Measurements from ENCODE around the gene CAPN10.

The CAPN10 gene

DNA sequence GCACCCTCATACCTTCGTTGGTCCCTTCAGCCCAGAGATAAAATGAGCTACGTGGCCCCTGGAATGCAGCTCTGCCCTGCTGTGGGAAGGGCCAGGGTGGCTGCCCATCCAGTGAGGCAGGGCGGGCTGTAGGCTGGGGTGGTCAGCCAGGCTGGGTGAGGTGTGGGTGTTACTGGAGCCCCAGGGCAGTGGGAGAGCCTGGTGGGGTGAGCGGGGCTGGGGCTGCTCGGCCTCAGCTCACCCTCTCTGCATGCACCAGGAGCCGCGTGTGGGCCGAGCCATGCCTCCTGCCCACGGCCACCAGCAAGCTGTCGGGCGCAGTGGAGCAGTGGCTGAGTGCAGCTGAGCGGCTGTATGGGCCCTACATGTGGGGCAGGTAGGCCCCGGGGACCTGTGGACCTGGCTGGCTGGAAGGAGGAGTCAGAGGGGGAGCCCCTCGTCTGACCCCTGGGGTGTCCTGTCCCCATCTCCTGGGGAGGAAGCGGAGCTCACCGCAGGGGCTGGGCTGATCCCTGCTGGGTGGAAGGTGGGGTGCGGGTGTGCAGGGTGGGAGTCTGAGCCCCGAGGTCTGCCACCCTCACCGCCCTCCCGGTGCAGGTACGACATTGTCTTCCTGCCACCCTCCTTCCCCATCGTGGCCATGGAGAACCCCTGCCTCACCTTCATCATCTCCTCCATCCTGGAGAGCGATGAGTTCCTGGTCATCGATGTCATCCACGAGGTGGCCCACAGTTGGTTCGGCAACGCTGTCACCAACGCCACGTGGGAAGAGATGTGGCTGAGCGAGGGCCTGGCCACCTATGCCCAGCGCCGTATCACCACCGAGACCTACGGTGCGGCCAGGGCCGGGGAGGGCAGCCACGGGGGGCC is 12.8 kb upstream of the CAPN10 start:
- TF ChIP-seq, protein P1, sequence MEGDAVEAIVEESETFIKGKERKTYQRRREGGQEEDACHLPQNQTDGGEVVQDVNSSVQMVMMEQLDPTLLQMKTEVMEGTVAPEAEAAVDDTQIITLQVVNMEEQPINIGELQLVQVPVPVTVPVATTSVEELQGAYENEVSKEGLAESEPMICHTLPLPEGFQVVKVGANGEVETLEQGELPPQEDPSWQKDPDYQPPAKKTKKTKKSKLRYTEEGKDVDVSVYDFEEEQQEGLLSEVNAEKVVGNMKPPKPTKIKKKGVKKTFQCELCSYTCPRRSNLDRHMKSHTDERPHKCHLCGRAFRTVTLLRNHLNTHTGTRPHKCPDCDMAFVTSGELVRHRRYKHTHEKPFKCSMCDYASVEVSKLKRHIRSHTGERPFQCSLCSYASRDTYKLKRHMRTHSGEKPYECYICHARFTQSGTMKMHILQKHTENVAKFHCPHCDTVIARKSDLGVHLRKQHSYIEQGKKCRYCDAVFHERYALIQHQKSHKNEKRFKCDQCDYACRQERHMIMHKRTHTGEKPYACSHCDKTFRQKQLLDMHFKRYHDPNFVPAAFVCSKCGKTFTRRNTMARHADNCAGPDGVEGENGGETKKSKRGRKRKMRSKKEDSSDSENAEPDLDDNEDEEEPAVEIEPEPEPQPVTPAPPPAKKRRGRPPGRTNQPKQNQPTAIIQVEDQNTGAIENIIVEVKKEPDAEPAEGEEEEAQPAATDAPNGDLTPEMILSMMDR (IDR thresholded peaks at IDR 0.05; ENCODE audit: low read depth, low read length), result no peak
- H3K4me3 ChIP-seq (ENCODE audit: low read depth, low read length), result no peak overlapping the region

DNA sequence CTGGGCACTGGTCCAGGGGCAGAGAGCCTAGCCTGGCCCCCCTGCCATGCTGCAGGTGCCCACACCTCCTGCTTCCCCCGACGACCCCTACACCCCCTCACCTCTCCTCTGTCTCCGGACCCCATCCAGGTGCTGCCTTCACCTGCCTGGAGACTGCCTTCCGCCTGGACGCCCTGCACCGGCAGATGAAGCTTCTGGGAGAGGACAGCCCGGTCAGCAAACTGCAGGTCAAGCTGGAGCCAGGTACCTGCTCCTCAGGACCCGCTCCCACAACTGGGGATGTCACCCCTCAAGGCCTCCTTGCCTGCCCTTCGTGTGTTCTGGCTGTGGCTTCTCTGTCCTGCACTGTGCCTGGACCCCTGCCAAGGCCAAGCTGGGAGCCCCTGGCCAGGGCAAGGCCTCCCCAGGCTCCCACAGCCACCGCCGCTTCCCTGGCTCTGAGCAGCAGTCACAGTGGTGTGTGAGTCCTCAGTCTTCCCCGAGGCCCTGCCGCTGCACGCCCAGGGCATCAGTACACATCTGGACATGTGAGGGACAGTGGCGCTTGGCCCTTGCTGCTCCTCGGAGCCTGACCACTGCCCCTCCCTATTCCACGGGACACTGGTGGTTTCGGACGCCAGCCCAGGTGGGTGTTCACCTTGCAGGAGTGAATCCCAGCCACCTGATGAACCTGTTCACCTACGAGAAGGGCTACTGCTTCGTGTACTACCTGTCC is 12.0 kb upstream of the CAPN10 start:
- TF ChIP-seq, protein P1 (IDR thresholded peaks at IDR 0.05; ENCODE audit: low read depth, low read length), result no peak
- no peak overlapping the region for H3K4me3 ChIP-seq (ENCODE audit: low read depth, low read length)

DNA sequence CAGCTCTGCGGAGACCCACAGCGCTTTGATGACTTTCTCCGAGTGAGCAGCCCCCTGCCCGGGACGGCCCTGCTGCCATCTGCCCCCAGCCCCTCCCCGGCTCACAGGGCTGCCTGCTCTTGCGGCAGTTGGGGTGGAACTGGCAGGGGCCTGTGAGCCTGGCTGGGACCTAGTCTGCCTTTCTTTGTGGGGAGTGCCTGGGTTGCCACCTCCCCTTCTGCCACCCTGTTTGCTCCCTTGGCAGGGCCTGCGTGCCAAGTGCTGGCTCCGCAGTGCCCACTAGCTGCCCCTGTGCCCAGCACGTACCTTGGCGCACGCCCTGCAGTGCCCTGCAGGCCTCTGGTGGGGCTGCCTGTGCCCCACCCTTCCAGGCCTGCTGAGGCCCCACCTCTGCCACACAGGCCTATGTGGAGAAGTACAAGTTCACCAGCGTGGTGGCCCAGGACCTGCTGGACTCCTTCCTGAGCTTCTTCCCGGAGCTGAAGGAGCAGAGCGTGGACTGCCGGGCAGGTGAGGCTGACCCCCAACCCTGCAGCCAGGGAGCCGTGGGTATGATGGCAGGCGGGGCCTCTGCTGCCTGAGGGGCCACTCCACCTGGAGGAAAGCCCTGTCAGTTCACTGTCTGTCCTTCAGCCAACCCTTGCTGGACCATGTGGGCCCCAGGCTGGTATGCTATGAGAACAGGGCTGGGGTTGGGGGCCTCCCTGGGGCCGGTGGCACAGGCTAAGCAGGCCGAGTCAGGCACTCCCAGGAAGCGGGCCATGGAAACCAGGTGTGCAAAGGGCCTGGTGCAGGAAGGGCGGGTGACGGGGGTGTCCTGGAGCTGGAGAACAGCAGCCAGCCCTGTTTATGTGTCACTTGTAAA is 11.2 kb upstream of the CAPN10 start:
- H3K4me3 ChIP-seq (ENCODE audit: low read depth, low read length), result no peak overlapping the region

DNA sequence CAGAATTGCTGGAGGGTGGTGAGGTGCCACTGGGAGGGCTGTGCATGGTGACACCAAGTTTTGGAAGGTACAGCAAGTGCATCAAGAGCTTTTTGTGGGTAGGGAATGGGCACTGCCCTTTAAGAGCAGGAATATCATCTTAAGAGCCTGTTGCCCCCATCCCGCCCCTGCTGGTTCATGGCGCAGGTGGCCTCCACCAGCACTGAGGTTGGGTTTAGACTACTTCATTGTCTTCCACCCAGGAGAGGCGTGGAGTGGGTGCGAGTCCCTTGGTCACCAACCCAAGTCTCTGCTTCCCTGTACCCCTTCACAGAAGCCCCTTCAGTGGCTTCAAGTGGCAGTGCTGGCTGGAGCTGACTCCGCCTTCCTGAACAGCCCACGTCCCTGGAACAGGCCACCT is 10.5 kb upstream of the CAPN10 start:
- TF ChIP-seq, protein P1 (IDR thresholded peaks at IDR 0.05; ENCODE audit: low read depth, low read length), result no peak
- no peak overlapping the region for H3K4me3 ChIP-seq (ENCODE audit: low read depth, low read length)

More for the DNA sequence above, 11.2 kb upstream of the CAPN10 start:
- TF ChIP-seq, protein P1 (IDR thresholded peaks at IDR 0.05; ENCODE audit: low read depth, low read length), result no peak

DNA sequence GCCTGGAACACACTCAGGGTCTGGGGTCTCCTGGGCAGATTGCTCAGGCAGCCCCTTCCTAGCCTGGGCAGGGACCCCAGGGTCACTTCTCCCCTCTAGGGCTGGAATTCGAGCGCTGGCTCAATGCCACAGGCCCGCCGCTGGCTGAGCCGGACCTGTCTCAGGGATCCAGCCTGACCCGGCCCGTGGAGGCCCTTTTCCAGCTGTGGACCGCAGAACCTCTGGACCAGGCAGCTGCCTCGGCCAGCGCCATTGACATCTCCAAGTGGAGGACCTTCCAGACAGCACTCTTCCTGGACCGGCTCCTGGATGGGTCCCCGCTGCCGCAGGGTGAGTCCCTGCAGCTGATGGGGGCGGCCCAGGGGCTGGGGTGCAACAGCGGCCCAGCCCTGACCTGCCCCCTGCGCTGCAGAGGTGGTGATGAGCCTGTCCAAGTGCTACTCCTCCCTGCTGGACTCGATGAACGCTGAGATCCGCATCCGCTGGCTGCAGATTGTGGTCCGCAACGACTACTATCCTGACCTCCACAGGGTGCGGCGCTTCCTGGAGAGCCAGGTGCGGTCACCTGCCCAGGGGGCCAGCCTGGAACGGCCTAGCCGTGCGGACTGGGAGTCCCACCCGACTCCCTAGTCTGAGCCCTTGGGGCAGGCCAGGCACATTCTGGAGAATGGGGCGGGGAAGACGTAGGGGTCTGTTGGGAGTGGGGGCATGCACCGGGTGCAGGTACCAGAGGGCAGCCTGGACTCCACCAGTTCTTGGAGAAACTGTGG is 9.9 kb upstream of the CAPN10 start:
- no peak overlapping the region for H3K4me3 ChIP-seq (ENCODE audit: low read depth, low read length)
- TF ChIP-seq, protein P1 (IDR thresholded peaks at IDR 0.05; ENCODE audit: low read depth, low read length), result no peak

DNA sequence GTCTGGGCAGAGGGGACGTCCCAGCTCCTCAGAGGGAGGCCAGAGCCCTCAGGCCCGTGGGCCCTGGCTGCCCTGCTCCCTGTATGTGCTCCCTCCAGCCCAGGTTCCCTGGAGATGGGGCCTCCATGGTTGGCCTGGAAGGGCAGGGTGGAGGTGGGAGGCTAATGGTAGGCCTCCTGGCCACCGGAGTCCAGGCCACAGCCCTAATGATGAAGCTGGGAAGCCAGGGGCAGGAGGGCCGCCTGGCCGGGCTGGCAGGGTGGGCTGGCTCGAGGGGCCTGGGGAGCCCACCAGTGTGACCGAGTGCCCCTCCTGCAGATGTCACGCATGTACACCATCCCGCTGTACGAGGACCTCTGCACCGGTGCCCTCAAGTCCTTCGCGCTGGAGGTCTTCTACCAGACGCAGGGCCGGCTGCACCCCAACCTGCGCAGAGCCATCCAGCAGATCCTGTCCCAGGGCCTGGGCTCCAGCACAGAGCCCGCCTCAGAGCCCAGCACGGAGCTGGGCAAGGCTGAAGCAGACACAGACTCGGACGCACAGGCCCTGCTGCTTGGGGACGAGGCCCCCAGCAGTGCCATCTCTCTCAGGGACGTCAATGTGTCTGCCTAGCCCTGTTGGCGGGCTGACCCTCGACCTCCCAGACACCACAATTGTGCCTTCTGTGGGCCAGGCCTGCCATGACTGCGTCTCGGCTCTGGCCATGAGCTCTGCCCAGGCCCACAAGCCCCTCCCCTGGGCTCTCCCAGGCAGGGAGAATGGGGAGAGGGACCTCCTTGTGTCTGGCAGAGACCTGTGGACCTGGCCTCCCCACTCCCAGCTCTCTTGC is 9.0 kb upstream of the CAPN10 start:
- H3K4me3 ChIP-seq (ENCODE audit: low read depth, low read length), result no peak overlapping the region
- TF ChIP-seq, protein P1 (IDR thresholded peaks at IDR 0.05; ENCODE audit: low read depth, low read length), result no peak

Measured in WI38 (cell line).